Measurements from ENCODE around the gene TNFRSF11A.

The TNFRSF11A gene

GRCh38 chr18:62324917-62325805 lies at the start of gene TNFRSF11A:
TNFRSF11A (plus strand) TSS chr18:62325310; CDS start chr18:62325353, 43 bp downstream.
- no peak for DNase-seq

GRCh38 chr18:62277045-62277444 lies 48.1 kb upstream of the TNFRSF11A start:
- DNase-seq, result no peak

- no peak for DNase-seq
Observed at GRCh38 chr18:62279561-62279960, 45.5 kb upstream of the TNFRSF11A start.

GRCh38 chr18:62280058-62280457 lies 45.1 kb upstream of the TNFRSF11A start:
- DNase-seq, result no peak

- DNase-seq, result no peak
Observed at GRCh38 chr18:62280786-62281185, 44.3 kb upstream of the TNFRSF11A start.

GRCh38 chr18:62281684-62282083 lies 43.4 kb upstream of the TNFRSF11A start:
- DNase-seq, result peak; percentile 91

- DNase-seq, result peak; percentile 84
Observed at GRCh38 chr18:62282188-62282629, 42.9 kb upstream of the TNFRSF11A start.

- DNase-seq, result no peak
Observed at GRCh38 chr18:62284637-62285036, 40.5 kb upstream of the TNFRSF11A start.

GRCh38 chr18:62285281-62285680 lies 39.8 kb upstream of the TNFRSF11A start:
- DNase-seq, result no peak

GRCh38 chr18:62287781-62288664 lies 37.1 kb upstream of the TNFRSF11A start:
- no peak for DNase-seq

- no peak for DNase-seq
Observed at GRCh38 chr18:62288665-62289008, 36.5 kb upstream of the TNFRSF11A start.

GRCh38 chr18:62289047-62289446 lies 36.1 kb upstream of the TNFRSF11A start:
- DNase-seq, result no peak

- DNase-seq, result no peak
Observed at GRCh38 chr18:62294073-62294472, 31.0 kb upstream of the TNFRSF11A start.

GRCh38 chr18:62300359-62300963 lies 24.6 kb upstream of the TNFRSF11A start:
- no peak for DNase-seq

- no peak for DNase-seq
Observed at GRCh38 chr18:62301322-62301721, 23.8 kb upstream of the TNFRSF11A start.

- no peak for DNase-seq
Observed at GRCh38 chr18:62312851-62313250, 12.3 kb upstream of the TNFRSF11A start.

GRCh38 chr18:62318228-62319180 lies 6.6 kb upstream of the TNFRSF11A start:
- DNase-seq, result no peak

- no peak for DNase-seq
Observed at GRCh38 chr18:62321201-62321600, 3.9 kb upstream of the TNFRSF11A start.

GRCh38 chr18:62323483-62324180 lies 1.5 kb upstream of the TNFRSF11A start:
- DNase-seq, result no peak

GRCh38 chr18:62324181-62324828 lies 805 bp upstream of the TNFRSF11A start:
- DNase-seq, result no peak
